Upper lobe of right lung (tissue), 1 donor: Measurements from ENCODE around the gene KRTAP12-4. TPM values are rescaled to one million over a fixed set of nuclear protein-coding genes. Genes with fewer than 3 reads are reported as not detected.
"Not testable (repeated sequence)": the region's sequence is repeated elsewhere in the genome, so short reads cannot be mapped to it uniquely, and the experiment has no call there.

Experiments used
- ATAC-seq: fragments of 200-7000 bp; cut with Tn5 transposase; one replicate; pipeline ENCODE4 v1.9.1; 2020; ENCODE audit warnings: mild to moderate bottlenecking, moderate library complexity
- DNase-seq: peaks from one replicate; pipeline ENCODE4 v3.0.0-alpha.2; 2020
- H3K27ac ChIP-seq: fragments of 200-600 bp; one replicate; pipeline ENCODE4 v1.8.0; 2022
- H3K27me3 ChIP-seq: fragments of 200-600 bp; one replicate; pipeline ENCODE4 v1.8.0; 2022; ENCODE audit warnings: mild to moderate bottlenecking
- H3K36me3 ChIP-seq: fragments of 200-600 bp; one replicate; pipeline ENCODE4 v1.8.0; 2022
- H3K4me1 ChIP-seq: fragments of 200-600 bp; one replicate; pipeline ENCODE4 v1.8.0; 2022
- H3K4me3 ChIP-seq: fragments of 200-600 bp; one replicate; pipeline ENCODE4 v1.8.0; 2022; ENCODE audit warnings: mild to moderate bottlenecking
- H3K9me3 ChIP-seq: fragments of 200-600 bp; one replicate; pipeline ENCODE4 v1.8.0; 2022
- CTCF ChIP-seq: fragments of 200-600 bp; IDR thresholded peaks from one replicate; pipeline ENCODE4 v1.8.0; 2022; ENCODE audit warnings: antibody characterized with exemption
- intact Hi-C: fragments of 100-400 bp; cut with DNase I; formaldehyde crosslinking; loops from one replicate; pipeline ENCODE4 v1.11.0; 2022
- total RNA-seq: library from RNA; stranded (reverse); fragmentation: NEBNext Ultra II Directional; extraction: Animal tissue kit (Norgen Biotek cat#: 25700); gene quantifications from one replicate; pipeline ENCODE4 v1.2.1, GENCODE V29; 2021
- donor health status: DM: no; HTN: yes; CAD: no; lungs with severe emphysema.

The KRTAP12-4 gene
- total RNA-seq, 1 donor from 2014 or later, result not detected

DNA sequence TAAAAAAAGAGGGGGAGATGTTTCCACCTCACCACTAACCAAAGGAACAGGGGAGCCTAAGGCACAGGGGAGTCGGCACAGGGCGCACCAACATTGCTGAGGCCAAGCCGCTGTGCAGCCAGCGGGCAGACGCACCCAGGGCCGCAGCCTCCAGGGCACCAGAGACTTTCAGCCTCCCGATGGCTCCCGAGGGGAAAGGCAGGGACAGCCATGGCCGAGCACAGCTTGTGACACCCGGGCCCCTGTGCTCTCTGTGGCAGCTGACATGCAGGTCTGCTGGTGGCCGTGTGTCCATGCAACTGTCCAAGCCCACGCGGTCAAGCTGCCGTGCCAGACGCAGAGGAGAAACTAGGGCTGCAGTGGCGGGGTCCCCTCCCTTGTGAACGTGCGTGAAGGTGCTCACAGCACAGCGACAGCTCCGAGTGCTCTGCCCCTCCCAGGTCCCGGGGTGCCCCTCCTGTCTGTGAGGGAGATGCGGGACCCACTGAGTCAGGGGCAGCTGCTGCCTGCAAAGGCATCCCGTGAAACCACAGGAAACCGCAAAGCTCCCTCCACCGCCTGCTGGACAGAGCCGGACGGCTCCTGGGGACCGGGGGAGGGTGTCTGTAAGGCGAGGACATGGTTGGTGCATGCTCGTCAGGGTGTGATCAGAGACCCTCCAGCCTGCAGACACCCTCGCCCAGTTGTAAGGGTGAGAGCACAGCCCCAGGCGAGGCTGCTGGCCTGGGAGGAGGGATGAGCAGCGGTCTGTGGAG lies 5.7 kb downstream of the KRTAP12-4 start:
- Histone ChIP-seq H3K27ac (no peak overlapping the region), H3K4me3 (no peak overlapping the region), H3K36me3 (no peaks in the 10 kb centered on the region), H3K27me3 (no peaks in the 10 kb centered on the region), H3K4me1 (no peaks in the 10 kb centered on the region), H3K9me3 (peaks cover 9% of the 10 kb centered on the region)
- DNase-seq (no peak), ATAC-seq (peak; percentile 10)
- TF ChIP-seq CTCF, result no peak
- intact Hi-C loops, result no loop called here

DNA sequence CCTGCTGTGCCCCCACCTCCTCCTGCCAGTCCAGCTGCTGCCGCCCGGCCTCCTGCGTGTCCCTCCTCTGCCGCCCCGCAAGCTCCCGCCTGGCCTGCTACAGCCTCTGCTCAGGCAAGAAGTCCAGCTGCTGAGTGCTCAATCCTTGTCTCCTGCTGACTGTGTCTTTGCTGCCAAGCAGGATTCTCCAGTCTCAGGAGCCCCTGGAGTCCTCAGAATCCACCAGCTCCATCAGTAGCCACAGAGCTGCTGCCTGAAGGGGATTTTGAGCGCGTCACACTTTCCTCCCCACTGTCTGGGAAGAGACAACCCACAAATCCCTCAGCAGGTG lies 7.3 kb downstream of the KRTAP12-4 start:
- DNase-seq (no peak), ATAC-seq (no peak)
- Histone ChIP-seq H3K9me3 (peaks cover 9% of the 10 kb centered on the region), H3K27ac (no peak overlapping the region), H3K27me3 (no peaks in the 10 kb centered on the region), H3K4me1 (no peaks in the 10 kb centered on the region), H3K36me3 (no peaks in the 10 kb centered on the region), H3K4me3 (no peak overlapping the region)
- no peak for TF ChIP-seq CTCF
- intact Hi-C loops, result no loop called here

DNA sequence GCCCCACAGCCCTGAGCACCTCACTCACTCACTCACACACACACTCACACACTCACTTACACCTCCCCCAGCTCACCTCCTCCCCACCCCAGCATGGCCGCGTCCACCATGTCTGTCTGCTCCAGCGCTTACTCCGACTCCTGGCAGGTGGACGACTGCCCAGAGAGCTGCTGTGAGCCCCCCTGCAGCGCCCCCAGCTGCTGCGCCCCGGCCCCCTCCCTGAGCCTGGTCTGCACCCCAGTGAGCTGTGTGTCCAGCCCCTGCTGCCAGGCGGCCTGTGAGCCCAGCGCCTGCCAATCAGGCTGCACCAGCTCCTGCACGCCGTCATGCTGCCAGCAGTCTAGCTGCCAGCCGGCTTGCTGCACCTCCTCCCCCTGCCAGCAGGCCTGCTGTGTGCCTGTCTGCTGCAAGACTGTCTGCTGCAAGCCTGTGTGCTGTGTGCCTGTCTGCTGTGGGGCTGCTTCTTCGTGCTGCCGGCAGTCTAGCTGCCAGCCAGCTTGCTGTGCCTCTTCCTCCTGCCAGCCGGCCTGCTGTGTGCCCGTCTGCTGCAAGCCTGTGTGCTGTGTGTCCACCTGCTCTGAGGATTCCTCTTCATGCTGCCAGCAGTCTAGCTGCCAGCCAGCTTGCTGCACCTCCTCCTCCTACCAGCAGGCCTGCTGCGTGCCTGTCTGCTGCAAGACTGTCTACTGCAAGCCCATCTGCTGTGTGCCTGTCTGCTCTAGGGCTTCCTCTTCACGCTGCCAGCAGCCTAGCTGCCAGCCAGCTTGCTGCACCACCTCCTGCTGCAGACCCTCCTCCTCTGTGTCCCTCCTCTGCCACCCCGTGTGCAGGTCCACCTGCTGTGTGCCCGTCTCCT lies 7.9 kb downstream of the KRTAP12-4 start, which contains the start of gene KRTAP10-11:
TSS of gene KRTAP10-11 (plus strand) at position 49 of the 856 bp plus-strand sequence. CDS start at position 94, 45 bp downstream.
- H3K4me3 ChIP-seq, intact Hi-C loops, ATAC-seq, H3K27me3 ChIP-seq, H3K36me3 ChIP-seq, H3K9me3 ChIP-seq, H3K4me1 ChIP-seq, H3K27ac ChIP-seq: not testable (repeated sequence)
- peak; percentile 48 for DNase-seq

- Histone ChIP-seq H3K9me3 (peaks cover 9% of the 10 kb centered on the region), H3K27ac (no peak overlapping the region), H3K27me3 (no peaks in the 10 kb centered on the region), H3K4me3 (no peak overlapping the region), H3K36me3 (no peaks in the 10 kb centered on the region), H3K4me1 (no peaks in the 10 kb centered on the region)
- DNase-seq, result no peak
- no peak for TF ChIP-seq CTCF
- ATAC-seq, result no peak
- intact Hi-C loops, result loop anchor here (5.0 kb wide), 1 partner anchor 218 kb away; no protein-coding TSS in a partner anchor
These were observed 9.6 kb downstream of the KRTAP12-4 start for GRCh38 chr21:44644878-44645277.

DNA sequence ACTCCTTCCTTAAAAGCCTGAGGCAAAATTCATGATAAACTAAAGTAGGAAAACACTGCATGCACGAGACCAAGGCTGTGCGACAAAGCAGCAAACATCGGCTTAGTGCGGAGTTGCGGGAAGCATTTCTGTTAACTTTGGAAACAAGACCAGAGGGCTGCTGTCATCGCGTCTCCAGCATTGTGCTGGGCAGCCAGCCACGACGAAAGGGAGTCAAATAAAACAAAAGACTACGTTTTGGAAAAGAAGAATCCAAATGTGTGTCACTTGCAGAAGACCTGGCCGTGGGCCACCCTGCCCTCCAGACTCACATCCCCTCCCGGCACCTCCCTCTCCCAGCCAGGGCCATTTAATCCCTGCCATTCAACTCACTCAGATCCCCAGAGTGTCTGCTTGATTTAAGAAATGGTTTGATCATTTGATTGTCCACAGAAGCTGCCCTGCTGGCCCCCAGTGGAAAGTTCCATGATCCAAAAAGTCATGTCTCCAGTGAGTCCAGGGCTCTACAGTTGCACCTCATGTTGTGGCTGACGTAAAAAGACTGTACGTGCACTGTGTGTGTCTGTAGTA lies 10.6 kb downstream of the KRTAP12-4 start:
- ATAC-seq, result no peak
- no peak overlapping the region for H3K27ac ChIP-seq
- intact Hi-C loops, result loop anchor here (5.0 kb wide), 1 partner anchor 217 kb away; no protein-coding TSS in a partner anchor
- no peaks in the 10 kb centered on the region for H3K36me3 ChIP-seq
- H3K4me3 ChIP-seq, result no peak overlapping the region
- no peaks in the 10 kb centered on the region for H3K4me1 ChIP-seq
- TF ChIP-seq CTCF, result no peak
- DNase-seq, result no peak
- no peaks in the 10 kb centered on the region for H3K27me3 ChIP-seq
- peaks cover 9% of the 10 kb centered on the region for H3K9me3 ChIP-seq
